Right lobe of liver (tissue), 4 donors: ENCODE data around the gene GPC5.

Experiments
- POLR2A ChIP-seq: fragments of 450-650 bp; IDR thresholded peaks from one replicate; pipeline ENCODE4 v1.6.1; 2017; ENCODE audit warnings: antibody characterized with exemption, mild to moderate bottlenecking
- TF ChIP-seq, protein P1 (sequence below), 4 donors: fragments of 200-600 bp in 3 of 4; fragments of 450-650 bp in 1 of 4; IDR thresholded peaks; one replicate each; pipeline versions ENCODE4 v1.5.1 to v1.8.0; 2016 to 2022; ENCODE audit warnings: antibody characterized with exemption in 4 of 4, mild to moderate bottlenecking in 2 of 4
- donor health status: DM: no; HTN: no; CAD: no.
- donor health status: DM: no; HTN: no; CAD: no.
- donor health status: DM: no; HTN: yes; CAD: no.

DNA sequence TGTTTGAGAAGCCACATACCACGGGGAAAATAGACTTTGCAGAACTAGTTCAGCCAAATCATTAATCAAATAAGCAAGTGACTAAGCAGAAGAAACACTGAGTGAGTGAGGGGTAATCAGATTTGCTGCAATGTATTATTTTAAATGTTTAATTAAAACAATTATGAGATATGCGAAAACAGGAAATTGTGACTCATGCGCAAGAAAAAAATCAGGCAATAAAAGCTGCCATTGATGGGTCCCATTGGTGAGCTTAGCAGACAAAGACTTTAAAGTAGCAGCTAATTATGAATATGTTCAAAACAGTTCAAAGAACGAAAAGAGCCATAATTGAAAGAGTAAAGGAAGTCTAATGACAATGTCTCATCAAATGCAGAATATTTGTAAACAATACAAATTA is 644.1 kb downstream of the GPC5 start:
- no peak for TF ChIP-seq POLR2A
- TF ChIP-seq, protein P1, sequence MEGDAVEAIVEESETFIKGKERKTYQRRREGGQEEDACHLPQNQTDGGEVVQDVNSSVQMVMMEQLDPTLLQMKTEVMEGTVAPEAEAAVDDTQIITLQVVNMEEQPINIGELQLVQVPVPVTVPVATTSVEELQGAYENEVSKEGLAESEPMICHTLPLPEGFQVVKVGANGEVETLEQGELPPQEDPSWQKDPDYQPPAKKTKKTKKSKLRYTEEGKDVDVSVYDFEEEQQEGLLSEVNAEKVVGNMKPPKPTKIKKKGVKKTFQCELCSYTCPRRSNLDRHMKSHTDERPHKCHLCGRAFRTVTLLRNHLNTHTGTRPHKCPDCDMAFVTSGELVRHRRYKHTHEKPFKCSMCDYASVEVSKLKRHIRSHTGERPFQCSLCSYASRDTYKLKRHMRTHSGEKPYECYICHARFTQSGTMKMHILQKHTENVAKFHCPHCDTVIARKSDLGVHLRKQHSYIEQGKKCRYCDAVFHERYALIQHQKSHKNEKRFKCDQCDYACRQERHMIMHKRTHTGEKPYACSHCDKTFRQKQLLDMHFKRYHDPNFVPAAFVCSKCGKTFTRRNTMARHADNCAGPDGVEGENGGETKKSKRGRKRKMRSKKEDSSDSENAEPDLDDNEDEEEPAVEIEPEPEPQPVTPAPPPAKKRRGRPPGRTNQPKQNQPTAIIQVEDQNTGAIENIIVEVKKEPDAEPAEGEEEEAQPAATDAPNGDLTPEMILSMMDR (IDR thresholded peaks at IDR 0.05), result no peak
